AG04449 (cell line): ENCODE measurements around the gene TMCC1.

Experiments
- CTCF ChIA-PET: fragments of 350-600 bp; formaldehyde crosslinking; extraction: SDS; loops from one replicate; lab custom pipeline; 2021; ENCODE audit warnings: antibody characterized with exemption; lab: Yijun Ruan, JAX
- POLR2A ChIA-PET: fragments of 400-600, 350-600 bp; formaldehyde crosslinking; extraction: SDS; loops from one replicate; lab custom pipeline; 2020; ENCODE audit warnings: antibody characterized with exemption, inconsistent platforms; lab: Yijun Ruan, JAX
- DNase-seq: peaks from one replicate; pipeline ENCODE4 v3.0.0-alpha.2; 2010; ENCODE audit warnings: low read depth, low spot score
- H3K4me3 ChIP-seq: 2 replicates; pipeline ENCODE4 v1.5.1; 2011; ENCODE audit warnings: low read depth, mild to moderate bottlenecking, control low read depth, low read length
- TF ChIP-seq, protein P1 (sequence below): IDR thresholded peaks from one replicate; pipeline ENCODE4 v1.5.1; 2011; ENCODE audit warnings: mild to moderate bottlenecking, moderate library complexity, low read length, control low read depth, inconsistent platforms; ENCODE audit not compliant: insufficient read depth; ENCODE audit errors: missing control alignments

TMCC1 gene

DNA sequence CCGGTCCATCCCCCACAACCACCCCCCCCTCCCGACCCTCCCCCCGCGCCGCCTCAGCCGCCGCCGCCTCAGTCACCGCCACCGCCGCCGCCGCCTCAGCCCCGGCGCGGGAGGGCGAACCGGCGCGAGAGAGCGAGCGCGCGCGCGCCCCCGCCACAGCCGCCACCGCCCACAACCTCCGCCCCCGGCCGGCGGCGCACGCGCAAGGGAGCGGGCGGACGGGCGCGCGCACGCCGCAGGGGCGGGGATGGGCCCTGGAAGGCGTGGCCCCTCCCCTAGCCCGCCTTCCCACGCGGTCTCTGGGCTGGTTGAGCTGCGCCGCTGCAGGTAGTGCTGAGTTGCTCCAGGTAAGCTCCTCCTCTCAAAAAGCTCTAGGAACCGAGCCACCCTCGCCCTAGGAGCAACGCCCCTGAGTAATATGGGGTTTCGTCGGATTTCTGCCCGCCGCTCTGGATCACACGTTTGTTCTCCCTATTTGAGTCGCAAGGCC lies at the start of gene TMCC1:
Gene TMCC1 (minus strand): TSS at position 131 of the 490 bp plus-strand sequence.
- CTCF ChIA-PET = no interaction called here
- TF ChIP-seq, protein P1, sequence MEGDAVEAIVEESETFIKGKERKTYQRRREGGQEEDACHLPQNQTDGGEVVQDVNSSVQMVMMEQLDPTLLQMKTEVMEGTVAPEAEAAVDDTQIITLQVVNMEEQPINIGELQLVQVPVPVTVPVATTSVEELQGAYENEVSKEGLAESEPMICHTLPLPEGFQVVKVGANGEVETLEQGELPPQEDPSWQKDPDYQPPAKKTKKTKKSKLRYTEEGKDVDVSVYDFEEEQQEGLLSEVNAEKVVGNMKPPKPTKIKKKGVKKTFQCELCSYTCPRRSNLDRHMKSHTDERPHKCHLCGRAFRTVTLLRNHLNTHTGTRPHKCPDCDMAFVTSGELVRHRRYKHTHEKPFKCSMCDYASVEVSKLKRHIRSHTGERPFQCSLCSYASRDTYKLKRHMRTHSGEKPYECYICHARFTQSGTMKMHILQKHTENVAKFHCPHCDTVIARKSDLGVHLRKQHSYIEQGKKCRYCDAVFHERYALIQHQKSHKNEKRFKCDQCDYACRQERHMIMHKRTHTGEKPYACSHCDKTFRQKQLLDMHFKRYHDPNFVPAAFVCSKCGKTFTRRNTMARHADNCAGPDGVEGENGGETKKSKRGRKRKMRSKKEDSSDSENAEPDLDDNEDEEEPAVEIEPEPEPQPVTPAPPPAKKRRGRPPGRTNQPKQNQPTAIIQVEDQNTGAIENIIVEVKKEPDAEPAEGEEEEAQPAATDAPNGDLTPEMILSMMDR = no peak
- no peak for DNase-seq
- peak within 1 kb of the TSS; percentile 74 for H3K4me3 ChIP-seq
- POLR2A ChIA-PET = interaction anchor here (0.5 to 0.6 kb wide), 2 partner anchors 29 to 1740 kb away, joined by 3 read pairs; partner anchors contain the start of gene EEFSEC

DNA sequence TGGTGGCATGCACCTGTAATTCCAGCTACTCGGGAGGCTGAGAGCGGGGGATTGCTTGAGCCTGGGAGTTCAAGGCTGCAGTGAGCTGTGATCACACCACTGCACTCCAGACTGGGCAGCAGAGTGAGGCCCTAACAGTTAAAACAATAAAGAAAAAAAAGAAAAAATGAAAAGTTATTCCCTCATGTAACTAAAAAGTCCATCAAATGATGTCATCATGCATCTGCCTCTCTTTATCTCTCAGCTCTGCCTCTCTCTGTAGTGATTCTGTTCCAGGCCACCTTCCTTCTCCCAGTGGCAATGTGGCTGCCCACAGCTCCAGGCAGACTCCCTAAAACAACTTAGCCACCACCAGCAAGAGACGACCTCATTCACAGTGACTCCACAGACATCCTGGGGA lies 49.5 kb upstream of the TMCC1 start:
- ChIA-PET CTCF (interaction anchor here (0.7 to 14.5 kb wide), 28 partner anchors 7 to 453 kb away, joined by 3 to 396 read pairs (median 8); partner anchors contain the start of gene TRH), POLR2A (no interaction called here)
- no peak overlapping the region for H3K4me3 ChIP-seq
- TF ChIP-seq, protein P1 = no peak
- DNase-seq = no peak

DNA sequence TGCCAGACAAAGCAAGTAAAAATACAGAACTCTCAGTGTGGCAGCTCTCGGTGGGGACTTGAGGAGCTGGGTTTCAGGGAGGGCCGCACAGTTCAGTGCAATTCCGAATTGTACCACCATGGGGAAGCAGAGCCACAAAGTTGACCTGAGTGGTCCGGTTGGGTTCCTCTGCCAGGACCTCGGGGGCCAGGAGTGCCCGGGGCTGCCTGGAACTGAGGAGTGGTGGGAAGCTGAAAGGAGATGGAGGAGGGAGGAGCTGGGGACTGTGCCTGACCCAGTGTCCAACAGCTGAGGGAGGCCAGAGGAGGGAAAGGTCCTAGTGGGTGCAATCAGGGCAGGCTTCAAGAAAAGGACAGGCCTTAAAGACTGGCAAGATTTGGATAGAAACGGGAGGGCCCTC lies 48.8 kb upstream of the TMCC1 start:
- TF ChIP-seq, protein P1 = peak; percentile 82
- H3K4me3 ChIP-seq = no peak overlapping the region
- CTCF ChIA-PET = interaction anchor here (0.5 to 14.5 kb wide), 41 partner anchors 8 to 452 kb away, joined by 3 to 396 read pairs (median 5); partner anchors contain the start of gene TRH
- no peak for DNase-seq
- POLR2A ChIA-PET = no interaction called here

DNA sequence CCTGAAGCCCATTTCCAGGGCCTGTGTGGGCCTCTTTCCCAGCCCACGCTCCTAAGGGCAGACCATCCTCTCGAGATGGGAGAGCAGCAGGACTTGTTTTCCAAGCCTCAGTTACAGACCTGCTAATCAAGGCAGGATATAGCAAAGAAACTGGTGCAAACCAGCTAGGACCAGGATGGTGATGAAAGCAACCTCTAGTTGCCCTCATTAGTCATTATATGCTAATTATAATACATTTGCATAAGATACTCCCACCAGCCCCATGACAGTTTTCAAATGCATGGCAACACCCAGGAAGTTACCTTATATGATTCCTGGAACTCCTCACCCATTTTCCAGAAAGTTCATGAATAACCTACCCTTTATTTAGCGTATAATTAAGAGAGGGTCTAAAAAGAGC lies 46.6 kb upstream of the TMCC1 start:
- ChIA-PET POLR2A (no interaction called here), CTCF (interaction anchor here (0.9 to 14.5 kb wide), 8 partner anchors 14 to 312 kb away, joined by 3 to 396 read pairs (median 4); no protein-coding TSS in a partner anchor)

DNA sequence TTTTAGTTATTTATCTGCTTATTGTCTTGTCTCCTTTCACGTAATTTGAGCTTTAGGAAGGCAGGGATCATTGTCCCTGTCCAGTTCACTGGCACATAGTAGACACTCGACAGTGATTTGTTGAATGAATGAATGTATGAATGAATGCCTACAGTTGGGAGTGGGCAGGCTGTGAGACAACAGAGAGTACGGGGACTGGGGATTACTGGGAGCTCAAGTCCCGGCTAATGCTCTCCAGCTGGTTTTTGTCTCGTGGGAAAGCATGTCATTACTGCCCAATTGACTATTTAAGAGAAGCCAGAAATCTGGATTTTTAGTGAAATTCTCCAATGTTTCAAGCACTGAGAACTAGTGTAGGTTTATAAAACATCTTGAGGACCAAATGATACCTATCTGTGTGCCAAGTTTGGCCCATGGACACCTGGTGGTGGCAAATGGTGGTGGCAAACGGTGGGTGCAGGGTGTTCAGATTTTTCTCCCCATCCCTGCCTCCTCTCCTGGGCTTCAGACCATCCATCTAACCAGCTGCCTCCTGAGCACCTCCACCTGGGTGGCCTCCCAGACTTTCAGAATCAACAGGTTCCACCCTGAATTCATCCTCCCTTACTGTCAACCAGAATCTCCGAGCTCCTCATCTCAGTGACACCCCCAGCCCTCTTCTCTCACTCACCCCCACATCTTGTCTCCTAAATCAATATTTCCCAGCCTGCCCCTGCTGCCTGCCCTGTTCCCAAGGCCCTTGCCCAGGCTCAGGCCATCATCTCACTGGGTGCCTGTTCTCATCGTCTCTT lies 44.8 kb upstream of the TMCC1 start:
- ChIA-PET POLR2A (no interaction called here), CTCF (interaction anchor here (0.8 to 14.5 kb wide), 7 partner anchors 10 to 310 kb away, joined by 3 to 396 read pairs (median 3); no protein-coding TSS in a partner anchor)
- no peak for DNase-seq
- H3K4me3 ChIP-seq = no peak overlapping the region
- TF ChIP-seq, protein P1 = no peak

More for the DNA sequence above, 46.6 kb upstream of the TMCC1 start:
- TF ChIP-seq, protein P1 = no peak
- no peak for DNase-seq
- H3K4me3 ChIP-seq = no peak overlapping the region

DNA sequence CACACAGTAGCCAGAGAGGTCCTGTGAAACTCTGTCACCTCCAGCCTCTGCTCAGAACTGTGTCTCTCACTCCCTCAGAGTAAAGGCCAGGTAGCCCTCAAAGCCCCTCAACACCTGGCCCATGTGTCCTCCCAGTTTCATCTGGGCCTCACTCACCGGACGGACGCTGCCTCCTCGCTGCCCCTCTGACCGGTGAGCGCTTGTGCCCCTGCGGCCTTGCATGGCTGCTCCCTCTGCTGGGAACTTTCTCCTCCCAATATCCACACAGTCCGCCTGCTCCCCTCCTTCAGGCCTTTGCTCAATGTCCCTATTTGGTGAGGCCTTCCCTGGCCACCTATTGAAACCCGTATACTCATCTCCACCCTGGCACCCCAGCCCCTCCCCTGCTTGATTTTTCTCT lies 44.2 kb upstream of the TMCC1 start:
- ChIA-PET POLR2A (no interaction called here), CTCF (interaction anchor here (0.8 to 14.5 kb wide), 7 partner anchors 10 to 309 kb away, joined by 3 to 396 read pairs (median 3); no protein-coding TSS in a partner anchor)
- TF ChIP-seq, protein P1 = no peak
- DNase-seq = no peak
- no peak overlapping the region for H3K4me3 ChIP-seq
